ENCODE data around the gene PPFIBP2. TPM values are rescaled to one million over a fixed set of nuclear protein-coding genes. Genes with fewer than 3 reads are reported as not detected.
A peak's percentile ranks its signal among the peaks of the same experiment; 100 is the strongest.

Gene PPFIBP2
- total RNA-seq, 6 donors from 2014 or later = 10.6 to 63.9 (median 36.7) TPM

DNA sequence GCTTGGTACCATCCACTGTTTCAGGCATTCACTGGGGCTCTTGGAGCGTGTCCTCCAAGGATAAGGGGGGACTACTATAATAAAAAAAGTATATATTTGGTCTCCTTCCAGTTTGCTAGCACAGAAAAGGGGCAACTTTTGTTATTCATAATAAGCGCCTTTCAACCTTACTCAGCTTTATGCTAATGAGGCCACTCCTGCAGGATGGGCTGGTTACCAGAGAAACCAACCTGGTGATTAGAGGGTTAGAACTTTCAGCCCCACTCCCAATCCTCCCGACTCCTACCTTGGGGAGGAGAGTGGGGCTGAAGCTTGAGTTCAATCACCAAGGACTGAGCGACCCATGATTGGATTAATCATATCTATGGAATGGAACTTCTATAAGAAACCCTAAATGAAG, 31.8 kb downstream of the PPFIBP2 start:
- Histone ChIP-seq H3K4me1 (no peaks in the 10 kb centered on the region), H3K9me3 (no peaks in the 10 kb centered on the region), H3K4me3 (no peak overlapping the region), H3K27me3 (no peaks in the 10 kb centered on the region), H3K27ac (no peak overlapping the region), H3K36me3 (no peaks in the 10 kb centered on the region)
- TF ChIP-seq POLR2AphosphoS5 (IDR thresholded peaks at IDR 0.05) (no peak), POLR2A (IDR thresholded peaks at IDR 0.05) (no peak), EP300 (IDR thresholded peaks at IDR 0.05) (no peak)
- TF ChIP-seq, protein P1, sequence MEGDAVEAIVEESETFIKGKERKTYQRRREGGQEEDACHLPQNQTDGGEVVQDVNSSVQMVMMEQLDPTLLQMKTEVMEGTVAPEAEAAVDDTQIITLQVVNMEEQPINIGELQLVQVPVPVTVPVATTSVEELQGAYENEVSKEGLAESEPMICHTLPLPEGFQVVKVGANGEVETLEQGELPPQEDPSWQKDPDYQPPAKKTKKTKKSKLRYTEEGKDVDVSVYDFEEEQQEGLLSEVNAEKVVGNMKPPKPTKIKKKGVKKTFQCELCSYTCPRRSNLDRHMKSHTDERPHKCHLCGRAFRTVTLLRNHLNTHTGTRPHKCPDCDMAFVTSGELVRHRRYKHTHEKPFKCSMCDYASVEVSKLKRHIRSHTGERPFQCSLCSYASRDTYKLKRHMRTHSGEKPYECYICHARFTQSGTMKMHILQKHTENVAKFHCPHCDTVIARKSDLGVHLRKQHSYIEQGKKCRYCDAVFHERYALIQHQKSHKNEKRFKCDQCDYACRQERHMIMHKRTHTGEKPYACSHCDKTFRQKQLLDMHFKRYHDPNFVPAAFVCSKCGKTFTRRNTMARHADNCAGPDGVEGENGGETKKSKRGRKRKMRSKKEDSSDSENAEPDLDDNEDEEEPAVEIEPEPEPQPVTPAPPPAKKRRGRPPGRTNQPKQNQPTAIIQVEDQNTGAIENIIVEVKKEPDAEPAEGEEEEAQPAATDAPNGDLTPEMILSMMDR (IDR thresholded peaks at IDR 0.05) = no peak
- ATAC-seq (ENCODE audit: low FRiP score in 2 of 2) = no peak
- WGBS, 2 donors = 83 to 92% methylated on average over 3 to 4 of the region's 4 CpGs
- DNase-seq = no peak

DNA sequence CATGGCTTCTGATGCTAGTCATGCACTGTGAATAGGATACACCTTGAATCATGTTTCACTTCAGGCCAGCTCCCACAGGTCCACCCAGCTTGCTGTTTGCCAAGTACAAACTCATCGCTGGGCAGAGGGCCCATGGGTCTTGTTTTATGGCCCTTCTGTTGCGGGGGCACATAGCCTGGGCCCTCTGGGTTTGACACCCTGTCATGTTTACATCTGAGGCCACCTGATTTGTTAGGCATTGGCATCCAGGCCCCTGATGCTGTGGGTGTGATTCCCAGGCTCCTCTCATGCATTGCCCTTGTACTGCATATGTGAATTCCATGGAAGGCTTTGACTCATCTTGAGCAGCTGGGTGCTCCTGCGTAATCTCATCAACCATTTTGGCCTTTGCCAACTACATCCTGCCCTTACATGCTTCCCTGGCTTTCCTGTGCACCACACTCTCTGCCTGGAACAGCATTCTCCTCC, 32.6 kb downstream of the PPFIBP2 start:
- WGBS, 2 donors = 93 to 95% methylated on average over 3 of the region's 3 CpGs
- no peak for DNase-seq
- Histone ChIP-seq H3K27me3 (no peaks in the 10 kb centered on the region), H3K4me1 (no peaks in the 10 kb centered on the region), H3K36me3 (no peaks in the 10 kb centered on the region), H3K27ac (no peak overlapping the region), H3K4me3 (no peak overlapping the region), H3K9me3 (no peaks in the 10 kb centered on the region)
- TF ChIP-seq POLR2AphosphoS5 (IDR thresholded peaks at IDR 0.05) = no peak
- TF ChIP-seq, protein P1 (IDR thresholded peaks at IDR 0.05) = no peak
- TF ChIP-seq EP300 (IDR thresholded peaks at IDR 0.05) = no peak
- no peak for TF ChIP-seq POLR2A (IDR thresholded peaks at IDR 0.05)
- no peak for ATAC-seq (ENCODE audit: low FRiP score in 2 of 2)

DNA sequence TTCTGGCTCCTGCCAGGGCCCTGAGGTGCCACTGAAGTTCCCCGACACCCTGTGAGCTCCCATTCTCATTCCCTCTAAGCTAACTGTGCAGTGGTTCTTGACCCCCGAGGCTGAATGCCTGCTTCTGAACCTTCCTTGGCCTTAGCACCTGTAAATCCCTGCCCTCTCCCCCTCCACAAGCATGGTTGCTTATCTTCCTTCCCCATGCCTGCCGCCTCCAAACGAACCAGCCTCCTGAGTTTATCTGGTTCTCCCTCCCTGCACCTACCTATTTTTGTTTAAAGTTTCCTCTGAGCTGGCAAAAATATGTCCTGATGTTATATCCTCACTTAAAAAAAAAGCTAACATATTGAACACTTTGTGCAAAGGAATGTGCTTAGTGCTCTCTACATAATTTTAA, 33.9 kb downstream of the PPFIBP2 start:
- TF ChIP-seq POLR2AphosphoS5 (IDR thresholded peaks at IDR 0.05) (no peak), EP300 (IDR thresholded peaks at IDR 0.05) (no peak), POLR2A (IDR thresholded peaks at IDR 0.05) (no peak)
- TF ChIP-seq, protein P1 (IDR thresholded peaks at IDR 0.05) = no peak
- Histone ChIP-seq H3K9me3 (no peaks in the 10 kb centered on the region), H3K27ac (no peak overlapping the region), H3K27me3 (no peaks in the 10 kb centered on the region), H3K4me3 (no peak overlapping the region), H3K36me3 (no peaks in the 10 kb centered on the region), H3K4me1 (no peaks in the 10 kb centered on the region)
- no peak for ATAC-seq (ENCODE audit: low FRiP score in 2 of 2)
- no peak for DNase-seq
- WGBS, 2 donors = 70 to 78% methylated on average over 4 of the region's 4 CpGs

DNA sequence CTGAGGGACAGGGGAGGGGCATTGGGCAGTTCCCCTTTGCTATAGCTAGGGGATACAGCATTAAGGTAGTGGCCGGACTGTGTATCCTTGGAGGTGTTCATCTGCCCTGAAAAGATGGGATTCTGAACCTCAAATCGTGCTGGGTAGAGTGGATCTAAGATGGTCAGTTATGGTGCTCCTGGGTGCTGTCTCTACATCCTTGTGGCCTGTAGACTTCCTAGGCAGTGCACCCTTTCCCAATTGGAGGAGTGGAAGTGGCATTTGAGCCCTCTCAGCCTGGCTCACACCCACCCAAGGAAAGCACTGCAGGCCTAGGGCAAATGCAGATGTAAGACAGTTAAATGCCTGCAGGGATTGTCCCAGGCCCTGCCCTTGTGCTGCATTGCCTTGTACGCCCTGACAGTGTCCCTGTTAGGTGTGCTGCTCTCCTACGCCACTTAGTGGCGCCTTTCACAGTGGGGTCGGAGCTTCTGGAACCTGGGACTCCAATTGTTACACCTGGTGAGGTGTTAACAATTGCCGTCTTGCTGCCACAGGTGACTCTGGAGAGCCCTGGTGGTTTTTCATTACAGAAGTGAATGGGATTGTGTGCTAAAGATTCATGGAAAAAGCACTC, 35.0 kb downstream of the PPFIBP2 start:
- TF ChIP-seq, protein P1 (IDR thresholded peaks at IDR 0.05) = peak in 3 of 6 experiments; percentile 19 to 40 (median 31)
- no peak for TF ChIP-seq POLR2A (IDR thresholded peaks at IDR 0.05)
- Histone ChIP-seq H3K27me3 (no peaks in the 10 kb centered on the region), H3K4me1 (no peaks in the 10 kb centered on the region), H3K27ac (no peak overlapping the region), H3K36me3 (no peaks in the 10 kb centered on the region), H3K9me3 (no peaks in the 10 kb centered on the region), H3K4me3 (no peak overlapping the region)
- ATAC-seq (ENCODE audit: low FRiP score in 2 of 2) = no peak
- WGBS, 2 donors = 75 to 81% methylated on average over 6 to 7 of the region's 7 CpGs
- no peak for DNase-seq

DNA sequence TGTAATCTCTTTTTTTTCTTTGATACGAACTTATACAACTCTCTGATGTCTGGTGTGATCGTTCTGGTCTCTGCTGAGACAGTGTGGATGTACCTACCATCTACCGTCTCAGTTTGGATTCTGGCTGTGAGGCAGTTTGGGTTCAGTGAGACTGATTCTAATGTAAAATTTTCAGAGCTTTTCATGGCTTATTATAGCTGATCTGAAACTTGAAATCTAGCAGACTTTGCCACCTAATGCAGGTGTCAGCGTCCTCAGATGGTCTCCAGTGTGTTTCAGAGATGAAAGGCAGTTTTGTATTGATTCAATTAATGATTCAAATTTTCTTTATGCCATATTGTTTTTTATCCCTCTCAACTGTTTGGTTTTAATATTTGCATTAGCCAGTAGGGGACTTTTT, 35.9 kb downstream of the PPFIBP2 start:
- WGBS, 2 donors = 64 to 83% methylated on average over 4 of the region's 4 CpGs
- ATAC-seq (ENCODE audit: low FRiP score in 2 of 2) (no peak), DNase-seq (no peak)
- TF ChIP-seq, protein P1 (IDR thresholded peaks at IDR 0.05) = no peak
- TF ChIP-seq POLR2A (IDR thresholded peaks at IDR 0.05) (no peak), POLR2AphosphoS5 (IDR thresholded peaks at IDR 0.05) (no peak), EP300 (IDR thresholded peaks at IDR 0.05) (no peak)
- H3K27me3 ChIP-seq = no peaks in the 10 kb centered on the region
- H3K4me1 ChIP-seq = no peaks in the 10 kb centered on the region
- H3K27ac ChIP-seq = no peak overlapping the region
- H3K4me3 ChIP-seq = no peak overlapping the region
- no peaks in the 10 kb centered on the region for H3K36me3 ChIP-seq
- H3K9me3 ChIP-seq = no peaks in the 10 kb centered on the region
